H1 (cell line): ENCODE data around the gene CDRT4. TPM values are rescaled to one million over a fixed set of nuclear protein-coding genes. Genes with fewer than 3 reads are reported as not detected.

Experiments
- CTCF ChIA-PET: fragments of 300-600 bp; sonication (Branson Sonifier 250); formaldehyde crosslinking; loops from one replicate; lab custom pipeline; 2021; ENCODE audit not compliant: partially characterized antibody; lab: Charles Lee
- POLR2A ChIA-PET: fragments of 300-600 bp; sonication (Branson Sonifier 250); formaldehyde crosslinking; loops from one replicate; lab custom pipeline; 2021; ENCODE audit warnings: inconsistent platforms; ENCODE audit not compliant: partially characterized antibody; lab: Charles Lee
- DNase-seq, 2 experiments: peaks; one replicate each; pipeline versions ENCODE4 v3.0.0 to v3.0.0-alpha.2; 2010 to 2022; ENCODE audit warnings: low spot score in 2 of 2, low read depth in 1 of 2, mixed read lengths in 1 of 2
- FAIRE-seq: peaks from 2 replicates; lab custom pipeline; 2011; peaks lifted over from hg19 to GRCh38; lab: Jason Lieb, UNC
- H2AFZ ChIP-seq: 2 replicates; pipeline ENCODE4 v1.8.1; 2012; ENCODE audit warnings: low read length, inconsistent platforms
- H2AK5ac ChIP-seq: 2 replicates; pipeline ENCODE4 v1.6.1; 2013; ENCODE audit warnings: low read depth, low read length
- H2BK120ac ChIP-seq: replicated peaks from 2 replicates; pipeline ENCODE3; 2013; ENCODE audit warnings: low read depth, low read length, inconsistent platforms
- H2BK12ac ChIP-seq: 2 replicates; pipeline ENCODE4 v1.6.1; 2013; ENCODE audit warnings: low read depth, low read length
- H2BK15ac ChIP-seq: 2 replicates; pipeline ENCODE4 v1.6.1; 2013; ENCODE audit warnings: low read length
- H2BK20ac ChIP-seq: 2 replicates; pipeline ENCODE4 v1.6.1; 2013; ENCODE audit warnings: low read length
- H2BK5ac ChIP-seq: 2 replicates; pipeline ENCODE4 v1.6.1; 2013; ENCODE audit warnings: low read depth, low read length
- H3K14ac ChIP-seq: 2 replicates; pipeline ENCODE4 v1.6.1; 2013; ENCODE audit warnings: inconsistent platforms; ENCODE audit not compliant: insufficient read length
- H3K18ac ChIP-seq: 2 replicates; pipeline ENCODE4 v1.6.1; 2013; ENCODE audit warnings: low read length; ENCODE audit errors: extremely low read depth
- H3K23ac ChIP-seq: 2 replicates; pipeline ENCODE4 v1.6.1; 2013; ENCODE audit warnings: inconsistent platforms; ENCODE audit not compliant: insufficient read length
- H3K23me2 ChIP-seq: 2 replicates; pipeline ENCODE4 v1.6.1; 2013; ENCODE audit warnings: low read depth, low read length
- H3K27ac ChIP-seq: 2 replicates; pipeline ENCODE4 v1.6.1; 2011; ENCODE audit warnings: low read depth, low read length, inconsistent platforms
- H3K27me3 ChIP-seq, 4 experiments: replicated peaks in 1 of 4; 1 replicate in 1 of 4; 2 replicates in 3 of 4; pipeline versions ENCODE4 v1.6.1 to v1.8.1; 2011 to 2013; ENCODE audit warnings: low read length in 3 of 4, mild to moderate bottlenecking in 3 of 4, inconsistent platforms in 2 of 4, mixed read lengths in 2 of 4, moderate library complexity in 1 of 4; ENCODE audit not compliant: control insufficient read depth in 3 of 4, insufficient read depth in 3 of 4; ENCODE audit errors: extremely low read depth in 1 of 4
- H3K36me3 ChIP-seq, 4 experiments: 2 replicates each; pipeline versions ENCODE4 v1.6.1 to v1.8.1; 2011 to 2013; ENCODE audit warnings: mild to moderate bottlenecking in 4 of 4, low read length in 3 of 4, moderate library complexity in 2 of 4, control low read depth in 1 of 4, inconsistent platforms in 1 of 4; ENCODE audit not compliant: insufficient read depth in 4 of 4, control insufficient read depth in 2 of 4
- H3K4ac ChIP-seq: replicated peaks from 2 replicates; pipeline ENCODE3; 2013; ENCODE audit warnings: low read length, low read depth, mixed read lengths, inconsistent platforms; ENCODE audit not compliant: insufficient read length
- H3K4me1 ChIP-seq, 4 experiments: replicated peaks in 1 of 4; 1 replicate in 1 of 4; 2 replicates in 3 of 4; pipeline versions ENCODE4 v1.6.1 to v1.8.1; 2011 to 2013; ENCODE audit warnings: low read length in 3 of 4, inconsistent platforms in 2 of 4, mixed read lengths in 1 of 4; ENCODE audit not compliant: insufficient read depth in 4 of 4, control insufficient read depth in 3 of 4
- H3K4me2 ChIP-seq, 2 experiments: 2 replicates each; pipeline versions ENCODE4 v1.6.1 to v1.8.1; 2011 to 2013; ENCODE audit warnings: low read depth in 2 of 2, low read length in 2 of 2, control low read depth in 1 of 2, inconsistent platforms in 1 of 2, mild to moderate bottlenecking in 1 of 2; ENCODE audit not compliant: insufficient read depth in 1 of 2
- H3K4me3 ChIP-seq, 4 experiments: fragments of 200-600, 300-600 bp in 1 of 4; sonication (generic), shearing (Covaris generic), sonication (Bioruptor Twin) in 1 of 4; 2 replicates each; pipeline versions ENCODE4 v1.5.1 to v1.8.1; 2011 to 2016; ENCODE audit warnings: low read length in 4 of 4, low read depth in 3 of 4, control low read depth in 2 of 4, inconsistent platforms in 2 of 4, mild to moderate bottlenecking in 2 of 4, mixed read lengths in 1 of 4, moderate library complexity in 1 of 4; ENCODE audit not compliant: insufficient read depth in 2 of 4; ENCODE audit errors: extremely low read depth in 1 of 4
- H3K56ac ChIP-seq: replicated peaks from 2 replicates; pipeline ENCODE3; 2013; ENCODE audit warnings: low read depth, mild to moderate bottlenecking, mixed read lengths, low read length, inconsistent platforms; ENCODE audit not compliant: insufficient read length
- H3K79me1 ChIP-seq: 2 replicates; pipeline ENCODE4 v1.6.1; 2013; ENCODE audit warnings: low read depth, low read length, control low read depth
- H3K79me2 ChIP-seq, 2 experiments: 2 replicates each; pipeline versions ENCODE4 v1.6.1 to v1.8.1; 2012 to 2013; ENCODE audit warnings: low read length in 2 of 2, mild to moderate bottlenecking in 2 of 2, inconsistent platforms in 1 of 2; ENCODE audit not compliant: insufficient read depth in 2 of 2, control insufficient read depth in 1 of 2
- H3K9ac ChIP-seq, 4 experiments: replicated peaks in 1 of 4; 1 replicate in 1 of 4; 2 replicates in 3 of 4; pipeline versions ENCODE4 v1.6.1 to v1.8.1; 2011 to 2013; ENCODE audit warnings: low read depth in 3 of 4, low read length in 3 of 4, control low read depth in 2 of 4, mild to moderate bottlenecking in 2 of 4, moderate library complexity in 2 of 4, inconsistent platforms in 1 of 4; ENCODE audit errors: extremely low read depth in 1 of 4
- H3K9me3 ChIP-seq, 2 experiments: 2 replicates each; pipeline versions ENCODE4 v1.6.1 to v1.8.1; 2012 to 2013; ENCODE audit warnings: mild to moderate bottlenecking in 2 of 2, moderate library complexity in 2 of 2, control low read depth in 1 of 2, inconsistent platforms in 1 of 2, low read depth in 1 of 2, low read length in 1 of 2, mixed read lengths in 1 of 2; ENCODE audit not compliant: insufficient read depth in 2 of 2
- H4K20me1 ChIP-seq, 2 experiments: replicated peaks in 1 of 2; 2 replicates each; pipeline versions ENCODE3 to v1.8.1; 2011 to 2013; ENCODE audit warnings: inconsistent platforms in 2 of 2, low read length in 2 of 2, mild to moderate bottlenecking in 1 of 2; ENCODE audit not compliant: insufficient read depth in 2 of 2, control insufficient read depth in 1 of 2
- H4K5ac ChIP-seq: 2 replicates; pipeline ENCODE4 v1.6.1; 2013; ENCODE audit warnings: low read length, low read depth, mixed read lengths, inconsistent platforms; ENCODE audit not compliant: insufficient read length
- H4K8ac ChIP-seq: 2 replicates; pipeline ENCODE4 v1.8.0; 2013; ENCODE audit warnings: mild to moderate bottlenecking, moderate library complexity, low read length, inconsistent platforms; ENCODE audit not compliant: insufficient read depth; ENCODE audit errors: extremely low read depth
- H4K91ac ChIP-seq: replicated peaks from 2 replicates; pipeline ENCODE3; 2013; ENCODE audit warnings: low read length, mixed read lengths, inconsistent platforms; ENCODE audit not compliant: insufficient read length
- MAX ChIP-seq: IDR thresholded peaks from 2 replicates; pipeline ENCODE4 v1.6.1; 2012; ENCODE audit warnings: inconsistent platforms
- POU5F1 ChIP-seq: IDR thresholded peaks from 2 replicates; pipeline ENCODE4 v1.6.1; 2011; ENCODE audit warnings: low read depth, mild to moderate bottlenecking, low read length, moderate library complexity
- RAD21 ChIP-seq, 2 experiments: IDR thresholded peaks in 1 of 2; conservative IDR thresholded peaks in 1 of 2; 2 replicates each; pipeline ENCODE4 v1.6.1; 2011; ENCODE audit warnings: low read depth in 2 of 2, low read length in 2 of 2, improper control_type of control experiment in 1 of 2, inconsistent platforms in 1 of 2, mild to moderate bottlenecking in 1 of 2, moderate library complexity in 1 of 2
- RFX5 ChIP-seq: IDR thresholded peaks from 2 replicates; pipeline ENCODE4 v1.6.1; 2011; ENCODE audit warnings: low read depth, low read length, improper control_type of control experiment, borderline replicate concordance
- WGBS, 2 experiments: shearing (Covaris generic) in 1 of 2; methylation state at CpG; one replicate each; pipeline versions ENCODE4 v1.1.6 to v1.1.7; 2013 to 2015; ENCODE audit warnings: low lambda C conversion rate in 2 of 2, mixed read lengths in 2 of 2, inconsistent platforms in 1 of 2, low coverage in 1 of 2, missing lambda C conversion rate in 1 of 2; ENCODE audit not compliant: insufficient replicate concordance in 2 of 2, insufficient coverage in 1 of 2, insufficient read length in 1 of 2; ENCODE audit errors: extremely low coverage in 1 of 2, missing lambda C conversion rate in 1 of 2; 5-methylcytosine and 5-hydroxymethylcytosine counted together
- polyA plus RNA-seq, 7 experiments: library from polyadenylated mRNA; depleted of rRNA in 3 of 7; stranded (reverse) in 5 of 7; unstranded in 2 of 7; fragments of >200 nt in 5 of 7; fragments of 200-250 nt in 2 of 7; gene quantifications; 1 replicate in 5 of 7; 2 replicates in 1 of 7; 4 replicates in 1 of 7; pipeline versions ENCODE4 v1.2.1 to v1.2.3, GENCODE V29; 2011 to 2013; ENCODE audit warnings: missing spikeins in 2 of 7, mixed read lengths in 2 of 7
- total RNA-seq: library from RNA; stranded (reverse); fragmentation: NEBNext Ultra II Directional; extraction: Animal tissue kit (Norgen Biotek cat#: 25700); gene quantifications from 2 replicates; pipeline ENCODE4 v1.2.1, GENCODE V29; 2021

CDRT4 gene
- total and polyA plus RNA-seq, 2 of the 8 experiments (the other 6 are each of a cell fraction or from before 2014, with no cell fraction given) = 2.6 to 5.6 TPM

GRCh38 chr17:15446036-15446435 lies 21.4 kb downstream of the CDRT4 start:
- Histone ChIP-seq H3K14ac (no peak overlapping the region), H3K4me2 (no peak overlapping the region), H2BK120ac (no peak overlapping the region), H3K4ac (no peak overlapping the region), H2BK12ac (no peak overlapping the region), H3K36me3 (no peaks in the 10 kb centered on the region), H3K27me3 (no peaks in the 10 kb centered on the region), H3K9me3 (no peaks in the 10 kb centered on the region), H4K91ac (no peak overlapping the region), H3K23ac (no peak overlapping the region), H3K9ac (no peak overlapping the region), H2AK5ac (no peak overlapping the region), H3K79me2 (no peaks in the 10 kb centered on the region), H2AFZ (no peak overlapping the region), H3K4me3 (no peak overlapping the region), H3K23me2 (no peaks in the 10 kb centered on the region), H3K18ac (no peak overlapping the region), H3K56ac (no peak overlapping the region), H4K20me1 (no peaks in the 10 kb centered on the region), H2BK15ac (no peak overlapping the region), H3K27ac (no peak overlapping the region), H4K8ac (no peak overlapping the region), H3K79me1 (no peaks in the 10 kb centered on the region), H3K4me1 (no peaks in the 10 kb centered on the region), H4K5ac (no peak overlapping the region), H2BK5ac (no peak overlapping the region), H2BK20ac (no peak overlapping the region)
- DNase-seq = peak in 1 of 2 experiments; percentile 86
- POLR2A ChIA-PET = no interaction called here
- no peak for FAIRE-seq
- CTCF ChIA-PET = interaction anchor here (0.6 to 5.5 kb wide), 19 partner anchors 9 to 1816 kb away, joined by 3 to 35 read pairs (median 3); no protein-coding TSS in a partner anchor
- WGBS, 2 experiments = 54% methylated on average over 10 of the region's 10 CpGs; no CpG with 5 or more reads in 1 of the 2 experiments
- TF ChIP-seq RFX5 = no peak
- TF ChIP-seq POU5F1 = no peak
- TF ChIP-seq MAX = peak; percentile 48; the same call in 1 of the 2 replicates
- TF ChIP-seq RAD21 (IDR thresholded peaks at IDR 0.05 in 1 of 2, conservative IDR thresholded peaks at IDR 0.05 in 1 of 2; ENCODE audit: low read depth in 2 of 2, low read length in 2 of 2) = peak; percentile 75 to 80
